HepG2 (cell line): ENCODE data around the gene ANO4. TPM values are rescaled to one million over a fixed set of nuclear protein-coding genes. Genes with fewer than 3 reads are reported as not detected.

Experiments
- ATAC-seq: fragments of 200-7000 bp; cut with Tn5 transposase; 3 replicates; pipeline ENCODE4 v1.9.1; 2020; ENCODE audit warnings: mild to moderate bottlenecking, moderate library complexity
- BruUV-seq: library from RNA; stranded (reverse); fragments of 400-500 nt; replicated peaks from 2 replicates; lab custom pipeline; 2021; lab: Mats Ljungman, UMichigan
- CTCF ChIA-PET: fragments of 300-600 bp; formaldehyde crosslinking; extraction: SDS; loops from one replicate; lab custom pipeline; 2021; ENCODE audit warnings: low total read pairs, inconsistent platforms, low intra/inter-chr PET ratio; lab: Yijun Ruan, JAX
- POLR2A ChIA-PET: fragments of 350-600 bp; sonication (Branson Sonifier 250); formaldehyde crosslinking; loops from one replicate; lab custom pipeline; 2020; ENCODE audit warnings: antibody characterized with exemption, inconsistent platforms; lab: Yijun Ruan, JAX
- DNase-seq: peaks from one replicate; pipeline ENCODE4 v3.0.0-alpha.2; 2015; ENCODE audit warnings: low spot score
- FAIRE-seq: peaks from 3 replicates; lab custom pipeline; 2011; peaks lifted over from hg19 to GRCh38; lab: Jason Lieb, UNC
- H2AFZ ChIP-seq: one replicate; pipeline ENCODE4 v1.6.1; 2011; ENCODE audit warnings: low read length, inconsistent platforms
- H3K27ac ChIP-seq: fragments of 300-600 bp; 3 replicates; pipeline ENCODE4 v1.8.0; 2011; ENCODE audit warnings: mixed run types, mild to moderate bottlenecking, mixed read lengths, low read length, inconsistent platforms; ENCODE audit not compliant: insufficient read depth; ENCODE audit errors: extremely low read length
- H3K27me3 ChIP-seq, 2 experiments: fragments of 200-600 bp in 1 of 2; 2 replicates in 1 of 2; 3 replicates in 1 of 2; pipeline versions ENCODE4 v1.6.0 to v1.8.0; 2011; ENCODE audit warnings: low read length in 2 of 2, mild to moderate bottlenecking in 2 of 2, moderate library complexity in 2 of 2, inconsistent platforms in 1 of 2; ENCODE audit not compliant: insufficient read depth in 2 of 2, control insufficient read depth in 1 of 2
- H3K36me3 ChIP-seq, 2 experiments: fragments of 200-600 bp in 1 of 2; replicated peaks in 1 of 2; 2 replicates in 1 of 2; 3 replicates in 1 of 2; pipeline versions ENCODE4 v1.5.1 to v1.8.0; 2011; ENCODE audit warnings: low read length in 2 of 2, inconsistent platforms in 1 of 2; ENCODE audit not compliant: insufficient read depth in 2 of 2, control insufficient read depth in 1 of 2
- H3K4me1 ChIP-seq: 2 replicates; pipeline ENCODE4 v1.5.1; 2012; ENCODE audit warnings: low read length, inconsistent platforms; ENCODE audit not compliant: insufficient read depth
- H3K4me2 ChIP-seq: 2 replicates; pipeline ENCODE4 v1.6.0; 2011; ENCODE audit warnings: low read depth, low read length, inconsistent platforms
- H3K4me3 ChIP-seq, 3 experiments: fragments of 200-600 bp in 1 of 3; sonication (generic), shearing (Covaris generic) in 1 of 3; replicated peaks in 1 of 3; 2 replicates each; pipeline ENCODE4 v1.5.1; 2011 to 2016; ENCODE audit warnings: low read length in 3 of 3, inconsistent platforms in 2 of 3, low read depth in 2 of 3, mild to moderate bottlenecking in 2 of 3, control low read depth in 1 of 3, mixed read lengths in 1 of 3; ENCODE audit not compliant: insufficient read depth in 1 of 3
- H3K79me2 ChIP-seq: one replicate; pipeline ENCODE4 v1.6.1; 2011; ENCODE audit warnings: low read length, inconsistent platforms; ENCODE audit not compliant: insufficient read depth
- H3K9ac ChIP-seq: 2 replicates; pipeline ENCODE4 v1.6.0; 2011; ENCODE audit warnings: mild to moderate bottlenecking, low read depth, low read length, inconsistent platforms; ENCODE audit not compliant: insufficient read depth
- H3K9me3 ChIP-seq: 2 replicates; pipeline ENCODE4 v1.5.1; 2012; ENCODE audit warnings: mild to moderate bottlenecking, low read length
- H4K20me1 ChIP-seq: 2 replicates; pipeline ENCODE4 v1.6.0; 2011; ENCODE audit warnings: inconsistent platforms, mild to moderate bottlenecking, low read length, moderate library complexity; ENCODE audit not compliant: insufficient read depth
- DPF2 ChIP-seq: sonication (generic); formaldehyde crosslinking; IDR thresholded peaks from 2 replicates; pipeline ENCODE4 v1.4.0; 2020; ENCODE audit warnings: mild to moderate bottlenecking, low read depth, missing genetic modification reagents, borderline replicate concordance
- ERF ChIP-seq: IDR thresholded peaks from 2 replicates; pipeline ENCODE4 v1.6.1; 2018; ENCODE audit warnings: missing biosample characterization, missing genetic modification reagents
- MLLT10 ChIP-seq: sonication (generic); formaldehyde crosslinking; IDR thresholded peaks from 2 replicates; pipeline ENCODE4 v1.4.0; 2020; ENCODE audit warnings: missing genetic modification reagents
- PRPF4 ChIP-seq: fragments of 200-400 bp; formaldehyde crosslinking; IDR thresholded peaks from 2 replicates; pipeline ENCODE4 v1.6.1; 2016; ENCODE audit warnings: low read length, low read depth; ENCODE audit not compliant: poor library complexity, severe bottlenecking
- SIX1 ChIP-seq: sonication (generic); formaldehyde crosslinking; IDR thresholded peaks from 2 replicates; pipeline ENCODE4 v1.4.0; 2020; ENCODE audit warnings: missing genetic modification reagents, borderline replicate concordance
- ZFP36L2 ChIP-seq: sonication (generic); formaldehyde crosslinking; IDR thresholded peaks from 2 replicates; pipeline ENCODE4 v1.4.0; 2020; ENCODE audit warnings: missing genetic modification reagents
- ZNF530 ChIP-seq: sonication (generic); formaldehyde crosslinking; IDR thresholded peaks from 2 replicates; pipeline ENCODE4 v1.5.0; 2020; ENCODE audit warnings: low read depth, mild to moderate bottlenecking, missing genetic modification reagents
- WGBS: methylation state at CpG from one replicate; pipeline ENCODE4 v1.1.6; 2017; ENCODE audit warnings: low lambda C conversion rate; 5-methylcytosine and 5-hydroxymethylcytosine counted together
- in situ Hi-C: cut with HindIII; loops from 2 replicates; pipeline ENCODE4 v1.10.0; 2017; ENCODE audit warnings: low pct_unique_long_range_greater_than_20kb; ENCODE audit not compliant: extremely low pct_ligation_motif_present
- intact Hi-C: fragments of 100-400 bp; cut with micrococcal nuclease; formaldehyde crosslinking; loops from one replicate; pipeline ENCODE4 v1.10.0; 2022; ENCODE audit not compliant: unreplicated experiment
- polyA plus RNA-seq, 8 experiments: library from polyadenylated mRNA; depleted of rRNA in 3 of 8; stranded (reverse) in 7 of 8; unstranded in 1 of 8; fragments of >200 nt; fragmentation: Illumina TruSeq in 4 of 8; extraction: Trizol in 4 of 8; gene quantifications; 2 replicates each; pipeline versions ENCODE4 v1.2.1 to v1.2.3, GENCODE V29; 2011 to 2016; ENCODE audit warnings: low read depth in 4 of 8, missing spikeins in 1 of 8, mixed read lengths in 1 of 8; ENCODE audit not compliant: insufficient read depth in 1 of 8
- total RNA-seq, 5 experiments: library from RNA; depleted of rRNA; stranded (reverse); fragments of >200 nt; fragmentation: Illumina TruSeq; extraction: Trizol; gene quantifications; 2 replicates each; pipeline ENCODE4 v1.2.3, GENCODE V29; 2016; ENCODE audit warnings: low read depth in 1 of 5
- TF ChIP-seq, protein P1 (sequence below): sonication (generic); formaldehyde crosslinking; IDR thresholded peaks from 2 replicates; pipeline ENCODE4 v1.4.0; 2020; ENCODE audit warnings: low read depth, mild to moderate bottlenecking, missing genetic modification reagents
- TF ChIP-seq, protein P2 (sequence below): sonication (generic); formaldehyde crosslinking; IDR thresholded peaks from 2 replicates; pipeline ENCODE4 v1.5.0; 2020; ENCODE audit warnings: mild to moderate bottlenecking, missing genetic modification reagents, borderline replicate concordance

Gene ANO4
- total and polyA plus RNA-seq, 2 of the 13 experiments (the other 11 are each of a cell fraction or from before 2014, with no cell fraction given) = not detected

GRCh38 chr12:100800723-100801122, 6.1 kb downstream of the ANO4 start:
- in situ Hi-C loops = no loop called here
- Histone ChIP-seq H3K9me3 (no peaks in the 10 kb centered on the region), H3K9ac (no peak overlapping the region), H3K36me3 (no peaks in the 10 kb centered on the region), H3K27ac (no peak overlapping the region), H4K20me1 (no peaks in the 10 kb centered on the region), H3K4me3 (no peak overlapping the region), H3K79me2 (no peaks in the 10 kb centered on the region), H2AFZ (no peak overlapping the region), H3K4me1 (no peaks in the 10 kb centered on the region), H3K27me3 (no peaks in the 10 kb centered on the region), H3K4me2 (no peak overlapping the region)
- POLR2A ChIA-PET = no interaction called here
- TF ChIP-seq ZFP36L2 (CRISPR knock-in tag) (no peak), ERF (CRISPR knock-in tag) (no peak), ZNF530 (CRISPR knock-in tag) (no peak), MLLT10 (no peak)
- TF ChIP-seq, protein P1, sequence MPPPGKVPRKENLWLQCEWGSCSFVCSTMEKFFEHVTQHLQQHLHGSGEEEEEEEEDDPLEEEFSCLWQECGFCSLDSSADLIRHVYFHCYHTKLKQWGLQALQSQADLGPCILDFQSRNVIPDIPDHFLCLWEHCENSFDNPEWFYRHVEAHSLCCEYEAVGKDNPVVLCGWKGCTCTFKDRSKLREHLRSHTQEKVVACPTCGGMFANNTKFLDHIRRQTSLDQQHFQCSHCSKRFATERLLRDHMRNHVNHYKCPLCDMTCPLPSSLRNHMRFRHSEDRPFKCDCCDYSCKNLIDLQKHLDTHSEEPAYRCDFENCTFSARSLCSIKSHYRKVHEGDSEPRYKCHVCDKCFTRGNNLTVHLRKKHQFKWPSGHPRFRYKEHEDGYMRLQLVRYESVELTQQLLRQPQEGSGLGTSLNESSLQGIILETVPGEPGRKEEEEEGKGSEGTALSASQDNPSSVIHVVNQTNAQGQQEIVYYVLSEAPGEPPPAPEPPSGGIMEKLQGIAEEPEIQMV (CRISPR knock-in tag) = no peak
- CTCF ChIA-PET = no interaction called here
- intact Hi-C loops = no loop called here
- DNase-seq (no peak), FAIRE-seq (no peak), ATAC-seq (no peak)
- BruUV-seq = no TSS peak
- whole genome bisulfite sequencing = 0% methylated on average over 1 of the region's 1 CpG

DNA sequence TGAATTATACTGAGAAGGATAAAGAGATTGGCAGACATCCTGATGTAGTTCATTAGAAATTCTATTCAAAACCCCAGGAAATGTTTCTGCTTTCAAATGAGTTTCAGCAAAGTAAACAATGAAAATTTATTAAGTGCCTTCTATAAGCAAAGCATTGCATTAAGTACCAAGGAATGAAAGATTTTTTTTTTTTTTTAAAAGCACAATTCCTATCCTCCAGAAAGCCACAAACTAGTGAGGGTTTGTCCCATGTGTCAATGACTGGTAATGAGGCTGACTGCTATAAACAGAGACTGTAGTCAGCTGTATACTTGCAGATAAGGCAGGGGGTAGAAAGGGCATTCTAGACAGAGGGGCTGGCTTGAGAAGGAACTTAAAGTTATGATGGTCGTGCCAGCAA, 6.7 kb downstream of the ANO4 start:
- BruUV-seq = no TSS peak
- no peak overlapping the region for H3K4me2 ChIP-seq
- H3K27me3 ChIP-seq = no peaks in the 10 kb centered on the region
- no peaks in the 10 kb centered on the region for H3K79me2 ChIP-seq
- no peak overlapping the region for H3K4me3 ChIP-seq
- CTCF ChIA-PET = no interaction called here
- in situ Hi-C loops (no loop called here), intact Hi-C loops (no loop called here)
- H2AFZ ChIP-seq = no peak overlapping the region
- no peak for FAIRE-seq
- no peaks in the 10 kb centered on the region for H4K20me1 ChIP-seq
- H3K9me3 ChIP-seq = no peaks in the 10 kb centered on the region
- no peak overlapping the region for H3K27ac ChIP-seq
- no peak overlapping the region for H3K9ac ChIP-seq
- POLR2A ChIA-PET = no interaction called here
- H3K36me3 ChIP-seq = no peaks in the 10 kb centered on the region
- no peaks in the 10 kb centered on the region for H3K4me1 ChIP-seq
- ATAC-seq = no peak
- no peak for DNase-seq
- 0% methylated on average over 1 of the region's 1 CpG for WGBS
- TF ChIP-seq, protein P2, sequence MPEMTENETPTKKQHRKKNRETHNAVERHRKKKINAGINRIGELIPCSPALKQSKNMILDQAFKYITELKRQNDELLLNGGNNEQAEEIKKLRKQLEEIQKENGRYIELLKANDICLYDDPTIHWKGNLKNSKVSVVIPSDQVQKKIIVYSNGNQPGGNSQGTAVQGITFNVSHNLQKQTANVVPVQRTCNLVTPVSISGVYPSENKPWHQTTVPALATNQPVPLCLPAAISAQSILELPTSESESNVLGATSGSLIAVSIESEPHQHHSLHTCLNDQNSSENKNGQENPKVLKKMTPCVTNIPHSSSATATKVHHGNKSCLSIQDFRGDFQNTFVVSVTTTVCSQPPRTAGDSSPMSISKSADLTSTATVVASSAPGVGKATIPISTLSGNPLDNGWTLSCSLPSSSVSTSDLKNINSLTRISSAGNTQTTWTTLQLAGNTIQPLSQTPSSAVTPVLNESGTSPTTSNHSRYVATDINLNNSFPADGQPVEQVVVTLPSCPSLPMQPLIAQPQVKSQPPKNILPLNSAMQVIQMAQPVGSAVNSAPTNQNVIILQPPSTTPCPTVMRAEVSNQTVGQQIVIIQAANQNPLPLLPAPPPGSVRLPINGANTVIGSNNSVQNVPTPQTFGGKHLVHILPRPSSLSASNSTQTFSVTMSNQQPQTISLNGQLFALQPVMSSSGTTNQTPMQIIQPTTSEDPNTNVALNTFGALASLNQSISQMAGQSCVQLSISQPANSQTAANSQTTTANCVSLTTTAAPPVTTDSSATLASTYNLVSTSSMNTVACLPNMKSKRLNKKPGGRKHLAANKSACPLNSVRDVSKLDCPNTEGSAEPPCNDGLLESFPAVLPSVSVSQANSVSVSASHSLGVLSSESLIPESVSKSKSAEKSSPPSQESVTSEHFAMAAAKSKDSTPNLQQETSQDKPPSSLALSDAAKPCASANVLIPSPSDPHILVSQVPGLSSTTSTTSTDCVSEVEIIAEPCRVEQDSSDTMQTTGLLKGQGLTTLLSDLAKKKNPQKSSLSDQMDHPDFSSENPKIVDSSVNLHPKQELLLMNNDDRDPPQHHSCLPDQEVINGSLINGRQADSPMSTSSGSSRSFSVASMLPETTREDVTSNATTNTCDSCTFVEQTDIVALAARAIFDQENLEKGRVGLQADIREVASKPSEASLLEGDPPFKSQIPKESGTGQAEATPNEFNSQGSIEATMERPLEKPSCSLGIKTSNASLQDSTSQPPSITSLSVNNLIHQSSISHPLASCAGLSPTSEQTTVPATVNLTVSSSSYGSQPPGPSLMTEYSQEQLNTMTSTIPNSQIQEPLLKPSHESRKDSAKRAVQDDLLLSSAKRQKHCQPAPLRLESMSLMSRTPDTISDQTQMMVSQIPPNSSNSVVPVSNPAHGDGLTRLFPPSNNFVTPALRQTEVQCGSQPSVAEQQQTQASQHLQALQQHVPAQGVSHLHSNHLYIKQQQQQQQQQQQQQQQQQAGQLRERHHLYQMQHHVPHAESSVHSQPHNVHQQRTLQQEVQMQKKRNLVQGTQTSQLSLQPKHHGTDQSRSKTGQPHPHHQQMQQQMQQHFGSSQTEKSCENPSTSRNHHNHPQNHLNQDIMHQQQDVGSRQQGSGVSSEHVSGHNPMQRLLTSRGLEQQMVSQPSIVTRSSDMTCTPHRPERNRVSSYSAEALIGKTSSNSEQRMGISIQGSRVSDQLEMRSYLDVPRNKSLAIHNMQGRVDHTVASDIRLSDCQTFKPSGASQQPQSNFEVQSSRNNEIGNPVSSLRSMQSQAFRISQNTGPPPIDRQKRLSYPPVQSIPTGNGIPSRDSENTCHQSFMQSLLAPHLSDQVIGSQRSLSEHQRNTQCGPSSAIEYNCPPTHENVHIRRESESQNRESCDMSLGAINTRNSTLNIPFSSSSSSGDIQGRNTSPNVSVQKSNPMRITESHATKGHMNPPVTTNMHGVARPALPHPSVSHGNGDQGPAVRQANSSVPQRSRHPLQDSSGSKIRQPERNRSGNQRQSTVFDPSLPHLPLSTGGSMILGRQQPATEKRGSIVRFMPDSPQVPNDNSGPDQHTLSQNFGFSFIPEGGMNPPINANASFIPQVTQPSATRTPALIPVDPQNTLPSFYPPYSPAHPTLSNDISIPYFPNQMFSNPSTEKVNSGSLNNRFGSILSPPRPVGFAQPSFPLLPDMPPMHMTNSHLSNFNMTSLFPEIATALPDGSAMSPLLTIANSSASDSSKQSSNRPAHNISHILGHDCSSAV (CRISPR knock-in tag) = no peak
- TF ChIP-seq SIX1 (CRISPR knock-in tag) (no peak), DPF2 (CRISPR knock-in tag) (no peak), PRPF4 (no peak)
